ENCODE results near the gene MAP7. TPM values are rescaled to one million over a fixed set of nuclear protein-coding genes. Genes with fewer than 3 reads are reported as not detected.

Gene MAP7
- total and polyA plus RNA-seq, 2 donors (not counting 3 experiments of a cell fraction or from before 2014, with no cell fraction given), result 0.07 to 0.42 TPM

DNA sequence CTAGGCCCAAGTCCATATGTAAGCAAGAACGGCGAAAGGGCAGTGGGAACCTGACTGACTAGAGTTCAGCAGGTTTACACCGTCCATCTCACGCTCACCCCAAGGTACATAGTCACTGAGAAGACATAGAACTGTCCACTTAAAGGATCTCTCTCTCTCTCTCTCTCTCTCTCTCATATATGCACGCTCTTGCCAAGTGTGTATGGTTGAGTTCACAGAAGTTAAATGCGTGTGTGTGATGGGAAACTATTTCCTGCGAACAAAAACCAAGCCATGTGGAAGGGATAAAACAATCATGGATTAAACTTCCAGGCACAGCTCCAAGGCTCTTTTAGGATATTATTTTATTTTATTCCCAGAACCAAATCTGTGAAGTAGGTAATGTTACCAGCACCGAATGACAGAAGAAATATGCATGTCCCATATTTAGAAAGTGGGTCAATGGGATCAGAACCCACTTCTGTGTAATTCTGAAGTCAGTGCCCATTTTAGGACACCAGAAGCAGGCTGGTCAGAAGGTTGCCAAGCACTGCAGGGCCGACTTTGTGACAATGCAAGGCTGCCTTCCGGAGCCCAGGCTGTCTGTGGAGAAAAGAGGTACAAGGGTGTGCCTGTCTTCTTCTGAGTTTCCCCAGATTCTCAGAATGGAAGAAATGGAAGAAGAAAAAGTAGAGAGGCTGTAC, 49.2 kb upstream of the MAP7 start:
- H3K4me3 ChIP-seq (replicated peaks in 1 of 3; ENCODE audit: insufficient read depth in 1 of 3, low read depth in 1 of 3, low read length in 3 of 3), result no peak overlapping the region
- no peaks in the 10 kb centered on the region for H3K9me3 ChIP-seq (replicated peaks; ENCODE audit: control insufficient read depth, insufficient read depth, low read length)
- dilution Hi-C loops (cut with MboI; ENCODE audit: extremely low pct_ligation_motif_present, low sequenced_read_pairs) (no loop called here), intact Hi-C loops (cut with micrococcal nuclease) (no loop called here)
- FAIRE-seq (no peak), DNase-seq (ENCODE audit: low read depth, low spot score) (no peak)
- POLR2A ChIA-PET, result no interaction called here
- no peaks in the 10 kb centered on the region for H4K20me1 ChIP-seq (replicated peaks; ENCODE audit: control insufficient read depth, extremely low read depth, insufficient read depth, low read length)
- BruUV-seq (replicated peaks), result no TSS peak
- H3K9me1 ChIP-seq (replicated peaks; ENCODE audit: control insufficient read depth, extremely low read depth, insufficient read depth, low read length), result no peaks in the 10 kb centered on the region
- H3K79me2 ChIP-seq (ENCODE audit: control insufficient read depth, insufficient read depth, low read length), result no peaks in the 10 kb centered on the region
- H3K27ac ChIP-seq (ENCODE audit: insufficient read depth, low read depth, low read length), result no peak overlapping the region
- CTCF ChIA-PET, result no interaction called here
- no peaks in the 10 kb centered on the region for H3K27me3 ChIP-seq (ENCODE audit: control insufficient read depth in 2 of 2, insufficient read depth in 2 of 2, low read length in 2 of 2)
- no peaks in the 10 kb centered on the region for H3K36me3 ChIP-seq (ENCODE audit: control insufficient read depth in 2 of 2, extremely low read depth in 1 of 2, insufficient read depth in 2 of 2, low read length in 2 of 2)
- TF ChIP-seq POLR2A (IDR thresholded peaks at IDR 0.05; ENCODE audit: low read depth, low read length) (no peak), MYC (IDR thresholded peaks at IDR 0.05; ENCODE audit: low read depth, low read length) (no peak), GATA2 (IDR thresholded peaks at IDR 0.05; ENCODE audit: insufficient read depth, insufficient read length, low read depth, low read length) (no peak), JUN (IDR thresholded peaks at IDR 0.05; ENCODE audit: borderline replicate concordance, insufficient read depth, insufficient read length, low read depth) (no peak), POLR2AphosphoS5 (IDR thresholded peaks at IDR 0.05; ENCODE audit: insufficient read depth, low read depth, low read length) (no peak), EZH2 (IDR thresholded peaks at IDR 0.05; ENCODE audit: borderline replicate concordance, low read depth, low read length, severe bottlenecking) (no peak), FOS (IDR thresholded peaks at IDR 0.05; ENCODE audit: borderline replicate concordance, insufficient read depth, low read length) (no peak)
- TF ChIP-seq, protein P1, sequence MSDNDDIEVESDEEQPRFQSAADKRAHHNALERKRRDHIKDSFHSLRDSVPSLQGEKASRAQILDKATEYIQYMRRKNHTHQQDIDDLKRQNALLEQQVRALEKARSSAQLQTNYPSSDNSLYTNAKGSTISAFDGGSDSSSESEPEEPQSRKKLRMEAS (IDR thresholded peaks at IDR 0.05; ENCODE audit: insufficient read depth, insufficient read length), result no peak
- TF ChIP-seq, protein P2, sequence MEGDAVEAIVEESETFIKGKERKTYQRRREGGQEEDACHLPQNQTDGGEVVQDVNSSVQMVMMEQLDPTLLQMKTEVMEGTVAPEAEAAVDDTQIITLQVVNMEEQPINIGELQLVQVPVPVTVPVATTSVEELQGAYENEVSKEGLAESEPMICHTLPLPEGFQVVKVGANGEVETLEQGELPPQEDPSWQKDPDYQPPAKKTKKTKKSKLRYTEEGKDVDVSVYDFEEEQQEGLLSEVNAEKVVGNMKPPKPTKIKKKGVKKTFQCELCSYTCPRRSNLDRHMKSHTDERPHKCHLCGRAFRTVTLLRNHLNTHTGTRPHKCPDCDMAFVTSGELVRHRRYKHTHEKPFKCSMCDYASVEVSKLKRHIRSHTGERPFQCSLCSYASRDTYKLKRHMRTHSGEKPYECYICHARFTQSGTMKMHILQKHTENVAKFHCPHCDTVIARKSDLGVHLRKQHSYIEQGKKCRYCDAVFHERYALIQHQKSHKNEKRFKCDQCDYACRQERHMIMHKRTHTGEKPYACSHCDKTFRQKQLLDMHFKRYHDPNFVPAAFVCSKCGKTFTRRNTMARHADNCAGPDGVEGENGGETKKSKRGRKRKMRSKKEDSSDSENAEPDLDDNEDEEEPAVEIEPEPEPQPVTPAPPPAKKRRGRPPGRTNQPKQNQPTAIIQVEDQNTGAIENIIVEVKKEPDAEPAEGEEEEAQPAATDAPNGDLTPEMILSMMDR (IDR thresholded peaks at IDR 0.05; ENCODE audit: extremely low read depth in 1 of 2, insufficient read depth in 1 of 2, low read depth in 1 of 2, low read length in 2 of 2), result no peak
- peaks cover 4% of the 10 kb centered on the region for H3K4me1 ChIP-seq (ENCODE audit: control insufficient read depth, extremely low read depth, insufficient read depth, low read length)
- H3K4me2 ChIP-seq (ENCODE audit: insufficient read depth, low read length), result no peak overlapping the region
- H3K9ac ChIP-seq (replicated peaks; ENCODE audit: extremely low read depth, insufficient read depth, low read length), result no peak overlapping the region
- H2AFZ ChIP-seq (ENCODE audit: low read depth, low read length), result no peak overlapping the region
